Jurkat, Clone E6-1 (cell line): ENCODE data around the gene KLC4.
"Not testable (repeated sequence)": the region's sequence is repeated elsewhere in the genome, so short reads cannot be mapped to it uniquely, and the experiment has no call there.

Experiments
- DNase-seq: peaks from one replicate; pipeline ENCODE4 v3.0.0-alpha.2; 2011; ENCODE audit warnings: low read depth, low spot score
- H3K4me3 ChIP-seq: 2 replicates; pipeline ENCODE4 v1.5.1; 2011; ENCODE audit warnings: mild to moderate bottlenecking, low read length, control low read depth, moderate library complexity

KLC4 gene

GRCh38 chr6:43060034-43060754 lies 763 bp downstream of the KLC4 start:
- no peak for DNase-seq

DNA sequence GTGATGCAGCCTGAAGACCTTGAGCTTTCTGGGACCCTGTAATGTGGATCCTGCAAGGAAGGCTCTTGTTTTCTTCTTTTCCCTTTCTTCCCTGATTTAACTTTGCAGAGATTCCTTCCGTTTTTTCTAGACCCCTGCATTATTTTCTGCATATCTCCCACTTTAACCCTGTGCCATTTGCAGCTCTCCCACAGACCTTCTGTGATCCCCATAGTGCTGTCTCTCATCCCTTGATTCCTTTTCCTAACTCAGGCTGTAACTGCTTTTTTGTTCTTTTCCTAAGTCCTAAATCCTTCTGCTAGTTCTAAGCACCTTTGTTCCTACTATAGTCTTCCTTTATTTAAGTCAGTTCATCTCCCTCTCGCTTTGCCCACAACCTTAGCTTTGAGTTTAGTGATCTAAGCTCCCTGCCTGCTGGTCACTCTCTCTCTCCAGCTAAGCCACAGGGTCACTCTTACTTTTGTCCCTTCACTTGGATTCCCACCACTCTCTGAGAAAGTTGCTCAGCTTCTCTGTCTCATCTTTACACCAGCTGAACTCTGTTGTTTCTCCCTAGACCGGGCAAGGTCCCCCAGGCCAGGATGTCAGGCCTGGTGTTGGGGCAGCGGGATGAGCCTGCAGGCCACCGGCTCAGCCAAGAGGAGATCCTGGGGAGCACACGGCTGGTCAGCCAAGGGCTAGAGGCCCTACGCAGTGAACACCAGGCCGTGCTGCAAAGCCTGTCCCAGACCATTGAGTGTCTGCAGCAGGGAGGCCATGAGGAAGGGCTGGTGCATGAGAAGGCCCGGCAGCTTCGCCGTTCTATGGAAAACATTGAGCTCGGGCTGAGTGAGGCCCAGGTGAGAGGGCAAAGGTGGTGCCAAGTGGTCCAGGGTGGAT lies 1.6 kb downstream of the KLC4 start:
- no peak for DNase-seq

More at GRCh38 chr6:43060034-43060754, 763 bp downstream of the KLC4 start:
- peak overlapping the region; percentile 96 for H3K4me3 ChIP-seq

DNA sequence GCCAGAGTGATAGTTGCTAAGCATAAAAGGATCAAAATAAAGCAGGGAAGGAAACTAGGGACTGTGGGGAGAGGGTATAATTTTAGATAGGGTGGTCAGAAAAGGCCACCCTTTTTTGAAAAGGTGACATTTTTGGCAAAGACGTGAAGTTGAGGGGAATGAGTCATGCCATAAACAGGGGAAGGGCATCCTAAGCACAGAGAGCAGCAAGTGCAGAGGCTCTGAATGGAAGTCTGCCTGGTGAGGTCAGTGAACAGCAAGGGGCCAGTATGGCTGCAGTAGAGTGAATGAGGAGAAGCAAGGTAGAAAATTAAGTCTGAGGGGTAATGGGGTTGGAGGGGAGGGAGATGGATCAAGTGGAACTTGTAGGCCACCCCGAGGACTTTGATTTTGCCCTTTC lies 2.4 kb downstream of the KLC4 start:
- H3K4me3 ChIP-seq = no peak overlapping the region
- no peak for DNase-seq

More for the DNA sequence above, 1.6 kb downstream of the KLC4 start:
- H3K4me3 ChIP-seq = no peak overlapping the region

- H3K4me3 ChIP-seq = no peak overlapping the region
- DNase-seq = no peak
Observed at GRCh38 chr6:43062818-43063217, 3.4 kb downstream of the KLC4 start.

DNA sequence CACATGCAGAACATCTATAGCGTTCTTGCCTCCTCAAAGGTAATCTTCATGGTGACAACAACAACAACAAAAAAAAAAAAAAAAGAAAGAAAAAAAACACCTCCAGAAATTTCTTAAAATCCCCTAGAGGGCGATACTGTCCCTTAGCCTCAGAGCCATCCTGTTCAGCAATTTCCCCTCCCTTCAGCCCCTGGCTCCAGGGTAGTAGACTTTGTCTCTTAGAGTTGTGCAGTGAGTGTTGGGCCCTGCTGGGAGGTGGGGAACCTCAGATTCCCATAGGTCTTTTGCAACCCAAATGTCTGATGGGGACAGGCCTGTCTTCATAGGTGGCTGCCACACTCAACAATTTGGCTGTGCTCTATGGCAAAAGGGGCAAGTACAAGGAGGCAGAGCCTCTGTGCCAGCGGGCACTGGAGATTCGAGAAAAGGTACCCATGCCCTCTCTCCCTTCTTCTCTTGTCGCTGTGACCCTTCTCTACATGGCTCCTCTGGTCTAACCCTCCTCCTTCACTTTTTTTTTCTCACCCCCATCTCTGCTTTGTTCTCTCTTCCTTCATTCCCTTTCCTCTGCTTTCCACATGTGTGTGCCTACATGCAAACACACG lies 10.7 kb downstream of the KLC4 start:
- DNase-seq = peak; percentile 82
- H3K4me3 ChIP-seq = no peak overlapping the region

DNA sequence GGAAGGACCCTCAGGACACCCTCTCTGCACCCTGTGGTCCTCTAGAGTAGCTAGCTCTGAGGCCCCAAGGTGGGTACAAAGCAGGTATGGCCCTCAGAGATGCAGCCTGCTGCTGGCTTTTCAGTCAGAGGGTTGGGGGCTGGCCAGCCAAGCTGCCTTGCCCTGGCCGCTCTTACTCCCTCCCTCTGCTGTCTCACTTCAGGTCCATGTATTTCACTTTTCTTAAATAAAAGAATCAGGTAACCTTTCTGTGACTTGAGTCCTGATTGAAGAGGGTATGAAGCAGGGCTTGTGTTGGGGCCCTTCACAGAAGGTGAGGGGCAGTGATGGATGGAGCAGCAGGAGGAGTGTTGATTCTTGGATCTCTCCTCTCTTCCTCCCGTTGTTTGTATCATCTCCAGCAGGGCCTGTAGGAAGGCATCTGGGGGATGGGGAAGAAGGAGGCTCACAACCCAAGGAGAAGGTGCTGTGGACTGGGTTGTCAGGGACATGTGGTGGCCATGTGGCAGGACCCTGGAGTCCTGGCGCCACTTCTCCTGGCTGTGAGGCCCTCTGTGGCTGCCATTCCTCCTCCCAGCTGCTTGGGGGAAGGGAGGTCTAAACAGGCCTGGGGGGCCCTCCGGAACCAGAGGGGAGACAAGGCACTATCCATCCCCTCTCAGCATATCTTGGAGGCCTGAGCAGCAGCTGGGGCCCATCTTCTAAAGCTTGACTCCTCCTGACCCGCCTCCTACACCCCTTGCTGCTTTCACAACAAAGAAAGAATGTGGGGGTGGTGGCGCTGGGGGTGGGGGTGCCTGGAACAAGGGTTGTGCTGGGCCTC lies 15.6 kb downstream of the KLC4 start:
- no peak for DNase-seq
- no peak overlapping the region for H3K4me3 ChIP-seq

DNA sequence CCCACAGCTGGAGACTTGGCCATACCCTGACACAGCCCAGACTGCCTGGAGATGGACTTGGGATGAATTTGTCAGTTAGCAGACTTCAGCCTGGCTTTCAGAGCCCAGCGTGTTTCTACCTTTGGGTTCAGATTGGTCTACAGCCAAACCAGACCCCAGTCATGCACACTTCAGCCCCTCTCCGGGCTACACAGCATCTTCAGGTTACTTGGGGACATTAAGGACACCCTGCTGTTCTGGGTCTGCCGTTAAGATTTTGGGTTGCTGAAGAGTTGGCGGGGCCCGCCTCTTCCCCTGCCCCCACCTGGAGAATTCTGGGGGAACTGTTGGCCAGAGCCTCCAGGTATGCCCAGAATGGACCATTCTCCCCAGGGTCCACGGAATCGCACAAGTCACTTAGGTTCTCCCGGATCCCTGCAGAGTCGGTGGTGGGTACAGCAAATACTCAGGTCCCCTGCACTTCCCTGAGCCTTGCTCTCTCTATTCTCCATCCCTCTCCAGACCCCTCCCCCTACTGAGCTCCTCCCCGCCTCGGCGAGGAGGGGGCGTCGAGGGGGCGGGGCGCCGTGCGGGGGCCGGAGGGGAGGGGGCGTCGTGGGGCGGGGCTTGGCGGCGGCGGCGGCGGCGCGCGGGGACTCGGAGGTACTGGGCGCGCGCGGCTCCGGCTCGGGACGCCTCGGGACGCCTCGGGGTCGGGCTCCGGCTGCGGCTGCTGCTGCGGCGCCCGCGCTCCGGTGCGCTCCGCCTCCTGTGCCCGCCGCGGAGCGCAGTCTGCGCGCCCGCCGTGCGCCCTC lies 16.4 kb downstream of the KLC4 start, which contains the start of gene PTK7:
Gene PTK7 (plus strand): TSS at position 645 of the 794 bp plus-strand sequence. CDS start 175 bp downstream, outside the sequence.
- H3K4me3 ChIP-seq = peak within 1 kb of the TSS; percentile 84
- peak; percentile 64 for DNase-seq

DNA sequence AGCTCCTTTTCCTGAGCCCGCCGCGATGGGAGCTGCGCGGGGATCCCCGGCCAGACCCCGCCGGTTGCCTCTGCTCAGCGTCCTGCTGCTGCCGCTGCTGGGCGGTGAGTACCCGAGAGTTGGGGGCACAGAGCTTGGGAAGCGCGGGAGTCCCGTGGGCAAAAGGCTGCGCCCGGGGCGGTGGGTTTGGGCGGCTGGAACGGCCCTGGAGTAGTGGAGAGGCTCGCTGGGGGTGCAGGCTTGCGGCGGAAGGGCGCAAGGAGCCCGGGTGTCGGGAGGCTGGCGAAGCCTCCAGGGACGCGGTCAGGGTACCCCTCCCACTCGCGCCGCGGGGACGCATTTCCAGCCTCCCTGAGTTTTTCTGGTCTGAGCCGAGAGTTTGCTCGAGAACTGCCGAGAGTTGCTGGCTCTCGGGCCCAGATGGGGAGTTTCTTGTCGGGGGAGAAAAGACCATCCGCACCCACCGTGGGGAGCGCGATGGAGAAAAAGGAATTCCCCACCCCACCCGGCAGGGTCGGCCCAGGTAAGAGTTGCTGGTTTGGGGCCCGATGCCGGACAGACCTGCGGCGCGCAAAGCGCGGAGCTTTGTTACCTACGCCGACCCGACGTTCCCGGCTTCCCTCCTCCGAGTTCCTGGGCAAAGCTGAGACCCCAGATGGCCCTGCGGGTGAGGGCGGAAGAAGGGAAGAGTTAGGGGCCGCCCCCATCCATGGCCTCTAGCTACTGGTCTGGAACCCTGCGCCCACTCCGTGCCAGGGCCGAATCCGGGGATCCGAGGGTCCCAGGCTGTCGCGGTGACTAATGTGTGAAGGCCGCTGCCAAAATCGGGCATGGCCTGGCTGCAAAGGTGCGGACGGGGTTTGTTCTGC lies 17.3 kb downstream of the KLC4 start:
- no peak for DNase-seq
- H3K4me3 ChIP-seq = peak overlapping the region; percentile 84

DNA sequence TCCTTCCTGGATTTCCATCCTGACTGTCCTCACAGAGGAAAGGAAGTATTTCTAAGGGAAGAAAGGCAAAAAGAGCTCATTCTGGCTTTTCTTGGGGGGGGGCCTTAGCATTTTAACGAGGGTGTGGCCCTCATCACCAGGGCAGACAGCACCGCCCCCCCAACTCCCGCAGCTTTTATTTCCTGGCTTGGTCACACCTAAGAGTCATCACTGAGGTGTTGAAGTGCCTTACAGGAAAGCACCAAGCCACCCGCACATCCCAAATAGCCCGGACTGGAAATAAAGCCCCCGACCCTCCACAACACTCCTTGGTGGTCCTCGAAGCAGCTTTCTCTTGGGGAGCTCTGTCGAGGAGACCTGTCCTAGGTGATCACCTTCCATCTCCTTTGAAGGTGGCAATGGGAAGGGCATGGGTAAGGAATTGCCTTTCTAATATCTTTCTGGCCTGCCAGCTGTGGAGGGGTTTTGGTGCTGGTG lies 17.9 kb downstream of the KLC4 start:
- no peak for DNase-seq
- peak overlapping the region; percentile 84 for H3K4me3 ChIP-seq

GRCh38 chr6:43077981-43078511 lies 18.6 kb downstream of the KLC4 start:
- no peak for DNase-seq
- H3K4me3 ChIP-seq = no peak overlapping the region

- H3K4me3 ChIP-seq = no peak overlapping the region
- no peak for DNase-seq
Observed at GRCh38 chr6:43078691-43079090, 19.3 kb downstream of the KLC4 start.

GRCh38 chr6:43081043-43081442 lies 21.6 kb downstream of the KLC4 start:
- DNase-seq = no peak
- no peak overlapping the region for H3K4me3 ChIP-seq

GRCh38 chr6:43081922-43082321 lies 22.5 kb downstream of the KLC4 start:
- DNase-seq, H3K4me3 ChIP-seq: not testable (repeated sequence)

GRCh38 chr6:43082806-43083655 lies 23.6 kb downstream of the KLC4 start:
- no peak overlapping the region for H3K4me3 ChIP-seq
- DNase-seq = no peak

- no peak for DNase-seq
- H3K4me3 ChIP-seq = no peak overlapping the region
Observed at GRCh38 chr6:43086022-43086658, 26.7 kb downstream of the KLC4 start.

- no peak for DNase-seq
- no peak overlapping the region for H3K4me3 ChIP-seq
Observed at GRCh38 chr6:43088654-43089056, 29.2 kb downstream of the KLC4 start.
